ENCODE measurements around the gene FAP. TPM values are rescaled to one million over a fixed set of nuclear protein-coding genes. Genes with fewer than 3 reads are reported as not detected.

Gene FAP
- total RNA-seq, 1 donor from 2014 or later = 10.4 TPM

- intact Hi-C loops (cut with DNase I) = no loop called here
- no peak for DNase-seq (ENCODE audit: low spot score)
Observed at GRCh38 chr2:162149940-162150339, 93.3 kb downstream of the FAP start.

GRCh38 chr2:162149466-162149865 lies 93.8 kb downstream of the FAP start:
- no peak for DNase-seq (ENCODE audit: low spot score)
- intact Hi-C loops (cut with DNase I) = no loop called here

GRCh38 chr2:162148956-162149355 lies 94.3 kb downstream of the FAP start:
- DNase-seq (ENCODE audit: low spot score) = no peak
- intact Hi-C loops (cut with DNase I) = no loop called here

GRCh38 chr2:162143969-162144368 lies 99.3 kb downstream of the FAP start:
- DNase-seq (ENCODE audit: low spot score) = no peak
- intact Hi-C loops (cut with DNase I) = no loop called here

GRCh38 chr2:162138310-162138709 lies 104.9 kb downstream of the FAP start:
- intact Hi-C loops (cut with DNase I) = no loop called here
- no peak for DNase-seq (ENCODE audit: low spot score)

- DNase-seq (ENCODE audit: low spot score) = no peak
- intact Hi-C loops (cut with DNase I) = loop anchor here (5.0 kb wide), 1 partner anchor 540 kb away; no protein-coding TSS in a partner anchor
Observed at GRCh38 chr2:162127422-162127821, 115.8 kb downstream of the FAP start.

GRCh38 chr2:162126527-162126926 lies 116.7 kb downstream of the FAP start:
- intact Hi-C loops (cut with DNase I) = loop anchor here (5.0 kb wide), 1 partner anchor 539 kb away; no protein-coding TSS in a partner anchor
- DNase-seq (ENCODE audit: low spot score) = no peak

- no peak for DNase-seq (ENCODE audit: low spot score)
- intact Hi-C loops (cut with DNase I) = loop anchor here (5.0 kb wide), 1 partner anchor 539 kb away; no protein-coding TSS in a partner anchor
Observed at GRCh38 chr2:162126111-162126519, 117.1 kb downstream of the FAP start.

- no peak for DNase-seq (ENCODE audit: low spot score)
- intact Hi-C loops (cut with DNase I) = loop anchor here (5.0 kb wide), 1 partner anchor 538 kb away; no protein-coding TSS in a partner anchor
Observed at GRCh38 chr2:162125138-162125537, 118.1 kb downstream of the FAP start.

GRCh38 chr2:162123806-162124758 lies 119.2 kb downstream of the FAP start:
- intact Hi-C loops (cut with DNase I) = loop anchor here (1.0 kb wide), 1 partner anchor 117 kb away; no protein-coding TSS in a partner anchor
- DNase-seq (ENCODE audit: low spot score) = no peak

Other genes starting within 250 kb of the FAP start
- 3.4 TPM for gene DPP4, start 169.2 kb downstream of the FAP start, total RNA-seq
- not detected for gene GCG, start 91.2 kb downstream of the FAP start, total RNA-seq
- gene IFIH1, start 75.2 kb upstream of the FAP start, total RNA-seq = 4.4 TPM
- gene GCA, start 100.7 kb upstream of the FAP start, total RNA-seq = 7.3 TPM

Measured in cardiac septum (tissue), 1 donor.